ENCODE results near the gene PRPS1L1.

PRPS1L1 gene

DNA sequence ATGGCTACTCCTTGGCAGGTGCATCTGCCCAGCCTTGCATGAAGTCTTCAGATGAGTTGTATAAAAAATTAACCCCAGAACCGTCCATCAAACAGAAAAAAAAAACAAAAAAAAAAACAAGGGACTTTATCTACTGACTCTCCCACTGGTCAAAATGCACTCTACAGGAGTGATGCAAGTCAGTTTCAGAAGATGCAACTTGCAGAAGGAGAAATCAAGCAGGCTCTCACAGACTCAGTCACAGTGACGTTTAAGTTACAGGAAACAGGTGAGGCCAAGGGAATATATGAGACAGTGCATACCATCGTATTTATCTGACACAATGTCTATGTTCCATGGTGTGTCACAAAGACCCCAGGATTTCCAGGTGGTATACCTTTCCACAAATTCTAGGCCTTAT is 17.5 kb upstream of the PRPS1L1 start:
- Histone ChIP-seq H3K9me3 (no peaks in the 10 kb centered on the region), H3K4me3 (no peak overlapping the region), H3K4me1 (no peaks in the 10 kb centered on the region), H3K36me3 (no peaks in the 10 kb centered on the region), H3K27ac (no peak overlapping the region), H3K27me3 (no peaks in the 10 kb centered on the region)
- TF ChIP-seq, protein P1, sequence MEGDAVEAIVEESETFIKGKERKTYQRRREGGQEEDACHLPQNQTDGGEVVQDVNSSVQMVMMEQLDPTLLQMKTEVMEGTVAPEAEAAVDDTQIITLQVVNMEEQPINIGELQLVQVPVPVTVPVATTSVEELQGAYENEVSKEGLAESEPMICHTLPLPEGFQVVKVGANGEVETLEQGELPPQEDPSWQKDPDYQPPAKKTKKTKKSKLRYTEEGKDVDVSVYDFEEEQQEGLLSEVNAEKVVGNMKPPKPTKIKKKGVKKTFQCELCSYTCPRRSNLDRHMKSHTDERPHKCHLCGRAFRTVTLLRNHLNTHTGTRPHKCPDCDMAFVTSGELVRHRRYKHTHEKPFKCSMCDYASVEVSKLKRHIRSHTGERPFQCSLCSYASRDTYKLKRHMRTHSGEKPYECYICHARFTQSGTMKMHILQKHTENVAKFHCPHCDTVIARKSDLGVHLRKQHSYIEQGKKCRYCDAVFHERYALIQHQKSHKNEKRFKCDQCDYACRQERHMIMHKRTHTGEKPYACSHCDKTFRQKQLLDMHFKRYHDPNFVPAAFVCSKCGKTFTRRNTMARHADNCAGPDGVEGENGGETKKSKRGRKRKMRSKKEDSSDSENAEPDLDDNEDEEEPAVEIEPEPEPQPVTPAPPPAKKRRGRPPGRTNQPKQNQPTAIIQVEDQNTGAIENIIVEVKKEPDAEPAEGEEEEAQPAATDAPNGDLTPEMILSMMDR (IDR thresholded peaks at IDR 0.05): no peak
- no peak for DNase-seq
- intact Hi-C loops (cut with DNase I; ENCODE audit: low total_unique reads): no loop called here

DNA sequence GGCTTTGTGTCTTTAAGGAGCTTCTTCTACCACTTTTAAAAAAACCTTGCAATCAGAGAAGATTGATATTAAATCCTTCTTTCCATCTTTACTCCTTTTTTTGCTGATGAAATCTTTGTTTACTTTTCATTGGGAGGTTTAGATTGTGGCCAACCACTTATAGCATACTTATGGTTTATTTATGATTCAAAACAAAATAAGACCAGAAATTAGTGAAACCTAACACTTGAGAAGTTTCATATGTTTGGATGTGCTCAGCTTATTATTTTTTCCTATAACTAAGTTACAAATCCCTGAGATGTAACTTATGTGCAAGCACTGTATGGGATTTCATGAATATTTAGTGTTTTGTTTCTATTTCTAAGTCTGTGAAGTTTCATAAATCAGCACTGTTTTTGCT is 13.5 kb upstream of the PRPS1L1 start:
- Histone ChIP-seq H3K27ac (no peak overlapping the region), H3K4me3 (no peak overlapping the region), H3K36me3 (no peaks in the 10 kb centered on the region), H3K9me3 (no peaks in the 10 kb centered on the region), H3K27me3 (no peaks in the 10 kb centered on the region), H3K4me1 (no peaks in the 10 kb centered on the region)
- intact Hi-C loops (cut with DNase I; ENCODE audit: low total_unique reads): no loop called here
- TF ChIP-seq, protein P1 (IDR thresholded peaks at IDR 0.05): no peak
- no peak for DNase-seq

DNA sequence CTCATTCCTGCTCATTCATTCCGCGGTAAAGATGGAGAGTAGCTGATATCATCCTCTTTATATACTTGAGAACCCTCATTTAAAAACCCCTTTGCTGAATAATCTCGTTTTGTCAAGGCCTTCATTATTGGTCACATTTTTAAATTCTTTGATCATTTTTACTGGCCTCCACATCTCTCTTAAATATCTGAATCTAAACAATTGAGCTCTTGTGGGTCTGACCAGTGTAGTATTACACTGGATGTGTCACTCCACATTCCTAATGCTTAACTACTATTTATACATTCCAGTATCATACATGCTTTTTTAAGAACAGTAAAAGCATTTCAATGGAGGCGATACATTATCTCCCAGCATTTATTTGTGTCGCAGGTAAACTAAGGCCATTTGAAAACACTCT is 12.6 kb upstream of the PRPS1L1 start:
- intact Hi-C loops (cut with DNase I; ENCODE audit: low total_unique reads): no loop called here
- Histone ChIP-seq H3K27ac (no peak overlapping the region), H3K4me1 (no peaks in the 10 kb centered on the region), H3K27me3 (no peaks in the 10 kb centered on the region), H3K36me3 (no peaks in the 10 kb centered on the region), H3K4me3 (no peak overlapping the region), H3K9me3 (no peaks in the 10 kb centered on the region)
- TF ChIP-seq, protein P1 (IDR thresholded peaks at IDR 0.05): no peak
- DNase-seq: no peak

DNA sequence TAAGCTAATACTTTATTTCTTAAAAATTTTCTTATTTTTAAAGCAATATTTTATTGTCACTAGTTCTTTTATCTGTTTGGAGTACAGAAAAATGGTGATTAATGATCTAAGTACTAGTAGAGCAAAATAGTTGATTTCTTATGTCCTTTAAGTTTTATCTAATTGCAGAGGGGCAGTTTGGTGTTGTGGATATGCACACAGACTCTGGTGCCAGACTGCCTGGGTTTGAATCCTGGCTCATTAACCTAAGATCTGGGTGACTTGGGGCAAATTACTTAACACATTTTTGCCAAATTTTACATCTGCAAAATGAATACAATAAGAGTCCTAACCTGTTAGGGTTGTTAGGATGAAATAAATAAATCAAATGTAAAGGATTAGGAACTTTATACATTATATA is 10.7 kb upstream of the PRPS1L1 start:
- H3K27ac ChIP-seq: no peak overlapping the region
- no peaks in the 10 kb centered on the region for H3K9me3 ChIP-seq
- H3K4me3 ChIP-seq: no peak overlapping the region
- DNase-seq: no peak
- H3K36me3 ChIP-seq: no peaks in the 10 kb centered on the region
- intact Hi-C loops (cut with DNase I; ENCODE audit: low total_unique reads): no loop called here
- TF ChIP-seq, protein P1 (IDR thresholded peaks at IDR 0.05): no peak
- H3K27me3 ChIP-seq: no peaks in the 10 kb centered on the region
- no peaks in the 10 kb centered on the region for H3K4me1 ChIP-seq

DNA sequence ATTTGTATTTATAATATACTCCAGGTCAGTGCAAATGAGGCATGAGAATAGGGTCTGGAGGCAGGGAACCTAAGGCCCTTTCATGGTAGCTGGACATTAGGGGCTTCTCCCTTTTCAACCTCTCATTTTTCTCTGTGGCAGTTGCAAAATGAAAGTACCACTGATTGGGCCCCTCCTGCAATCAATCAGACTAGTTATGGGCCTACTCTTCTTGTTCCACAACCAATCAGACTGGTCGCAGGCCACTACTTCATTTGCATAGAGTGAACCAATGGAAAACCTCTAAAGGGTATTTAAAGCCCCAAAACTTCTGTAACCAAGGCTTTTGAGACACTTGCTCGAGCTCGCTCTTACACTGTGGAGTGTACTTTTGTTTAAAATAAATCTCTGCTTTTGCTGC is 10.0 kb upstream of the PRPS1L1 start:
- H3K27ac ChIP-seq: no peak overlapping the region
- TF ChIP-seq, protein P1 (IDR thresholded peaks at IDR 0.05): no peak
- H3K4me3 ChIP-seq: no peak overlapping the region
- no peaks in the 10 kb centered on the region for H3K4me1 ChIP-seq
- no peaks in the 10 kb centered on the region for H3K9me3 ChIP-seq
- DNase-seq: no peak
- no peaks in the 10 kb centered on the region for H3K36me3 ChIP-seq
- intact Hi-C loops (cut with DNase I; ENCODE audit: low total_unique reads): no loop called here
- H3K27me3 ChIP-seq: no peaks in the 10 kb centered on the region

DNA sequence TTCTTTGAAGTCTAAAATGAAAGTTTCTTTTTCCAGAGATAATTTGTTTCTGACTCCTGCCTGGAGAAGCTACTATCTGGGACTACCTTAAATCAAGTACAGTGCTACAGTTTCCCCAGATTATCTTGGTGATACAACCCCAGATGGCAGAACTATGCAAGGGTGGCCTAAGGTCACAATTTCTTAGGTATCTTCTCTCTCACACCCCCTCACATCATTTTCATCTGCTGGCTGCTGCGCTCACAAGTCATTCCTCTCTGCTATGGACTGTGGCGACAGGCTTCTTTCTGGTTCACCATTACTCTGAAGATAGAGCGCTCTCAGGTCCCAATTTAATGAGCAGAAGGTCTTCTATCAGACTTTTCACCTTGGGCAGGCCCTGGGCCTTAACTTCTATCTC is 9.1 kb upstream of the PRPS1L1 start:
- Histone ChIP-seq H3K27ac (no peak overlapping the region), H3K4me3 (no peak overlapping the region), H3K36me3 (no peaks in the 10 kb centered on the region), H3K27me3 (no peaks in the 10 kb centered on the region), H3K4me1 (no peaks in the 10 kb centered on the region), H3K9me3 (no peaks in the 10 kb centered on the region)
- intact Hi-C loops (cut with DNase I; ENCODE audit: low total_unique reads): no loop called here
- DNase-seq: no peak
- TF ChIP-seq, protein P1 (IDR thresholded peaks at IDR 0.05): no peak

Data from tibial artery (tissue), 4 donors.